Measurements from ENCODE around the gene ORC5.

DNA sequence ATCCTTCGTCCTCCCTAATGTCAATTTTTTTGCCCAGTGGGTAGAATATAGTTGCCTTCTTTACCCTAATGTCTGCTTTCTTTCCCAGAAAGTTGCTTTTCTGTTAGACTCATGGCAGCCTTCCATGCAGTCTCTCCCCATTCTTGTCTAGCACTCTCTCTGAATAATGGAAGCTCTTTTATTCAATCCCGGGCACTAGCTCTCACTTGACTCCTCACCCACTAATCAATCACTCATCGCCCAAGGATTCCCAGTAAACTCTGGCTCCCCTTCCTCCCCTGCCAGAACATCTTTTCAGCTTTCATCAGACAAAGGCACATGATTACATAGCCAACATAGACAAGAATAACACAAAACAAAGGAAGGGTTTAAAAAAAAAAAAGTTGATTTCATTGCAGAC, 118.2 kb downstream of the ORC5 start:
- TF ChIP-seq, protein P1, sequence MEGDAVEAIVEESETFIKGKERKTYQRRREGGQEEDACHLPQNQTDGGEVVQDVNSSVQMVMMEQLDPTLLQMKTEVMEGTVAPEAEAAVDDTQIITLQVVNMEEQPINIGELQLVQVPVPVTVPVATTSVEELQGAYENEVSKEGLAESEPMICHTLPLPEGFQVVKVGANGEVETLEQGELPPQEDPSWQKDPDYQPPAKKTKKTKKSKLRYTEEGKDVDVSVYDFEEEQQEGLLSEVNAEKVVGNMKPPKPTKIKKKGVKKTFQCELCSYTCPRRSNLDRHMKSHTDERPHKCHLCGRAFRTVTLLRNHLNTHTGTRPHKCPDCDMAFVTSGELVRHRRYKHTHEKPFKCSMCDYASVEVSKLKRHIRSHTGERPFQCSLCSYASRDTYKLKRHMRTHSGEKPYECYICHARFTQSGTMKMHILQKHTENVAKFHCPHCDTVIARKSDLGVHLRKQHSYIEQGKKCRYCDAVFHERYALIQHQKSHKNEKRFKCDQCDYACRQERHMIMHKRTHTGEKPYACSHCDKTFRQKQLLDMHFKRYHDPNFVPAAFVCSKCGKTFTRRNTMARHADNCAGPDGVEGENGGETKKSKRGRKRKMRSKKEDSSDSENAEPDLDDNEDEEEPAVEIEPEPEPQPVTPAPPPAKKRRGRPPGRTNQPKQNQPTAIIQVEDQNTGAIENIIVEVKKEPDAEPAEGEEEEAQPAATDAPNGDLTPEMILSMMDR (IDR thresholded peaks at IDR 0.05), result no peak
- TF ChIP-seq ZFX (IDR thresholded peaks at IDR 0.05; ENCODE audit: borderline replicate concordance), result no peak

Data from 22Rv1 (cell line).